PC-3 (cell line): ENCODE data around the gene IRX2.

Experiments used
- CTCF ChIP-seq: fragments of 300-600 bp; sonication (generic); conservative IDR thresholded peaks from 2 replicates; pipeline ENCODE4 v1.5.1; 2017; ENCODE audit warnings: antibody characterized with exemption, low read depth, mild to moderate bottlenecking, low read length
- EZH2 ChIP-seq: fragments of 300-600 bp; sonication (generic); IDR thresholded peaks from one replicate; pipeline ENCODE4 v1.6.1; 2017; ENCODE audit warnings: antibody characterized with exemption, mild to moderate bottlenecking, low read length; ENCODE audit not compliant: unreplicated experiment
- EZH2phosphoT487 ChIP-seq: fragments of 300-600 bp; sonication (generic); IDR thresholded peaks from 2 replicates; pipeline ENCODE4 v1.6.1; 2018; ENCODE audit warnings: mild to moderate bottlenecking, antibody characterized with exemption, low read length, borderline replicate concordance

- TF ChIP-seq EZH2 (no peak), CTCF (no peak), EZH2phosphoT487 (no peak)
Observed at GRCh38 chr5:2749514-2750025, 1.9 kb downstream of the IRX2 start.
